ENCODE measurements around the gene LYPD6.
"Not testable (repeated sequence)": the region's sequence is repeated elsewhere in the genome, so short reads cannot be mapped to it uniquely, and the experiment has no call there.

Gene LYPD6

DNA sequence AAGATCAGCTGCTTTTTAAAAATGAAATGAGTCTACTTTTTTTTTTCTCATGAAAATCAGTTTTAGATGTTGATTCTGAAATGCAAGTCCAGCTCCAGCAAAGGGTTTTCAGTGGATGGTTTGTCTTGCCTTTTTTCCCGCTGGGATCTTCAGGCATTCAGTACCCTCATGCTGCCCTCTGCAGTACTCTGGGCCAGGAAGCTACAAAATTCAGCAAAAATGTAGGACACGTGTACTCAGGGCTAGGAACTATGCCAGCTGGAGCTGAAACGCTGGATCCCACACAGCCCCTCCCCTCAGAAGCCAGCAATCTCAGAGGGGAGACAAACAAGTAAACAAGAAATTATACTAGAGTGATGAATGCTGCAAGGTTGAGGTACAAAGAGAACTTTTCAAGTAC, 159.9 kb downstream of the LYPD6 start:
- Histone ChIP-seq H3K36me3 (ENCODE audit: control insufficient read depth, insufficient read depth, low read length) (no peaks in the 10 kb centered on the region), H3K27ac (ENCODE audit: low read length) (no peak overlapping the region), H3K4me3 (ENCODE audit: low read length) (no peak overlapping the region), H3K9me3 (ENCODE audit: control insufficient read depth, insufficient read depth, low read length) (no peaks in the 10 kb centered on the region), H3K4me1 (ENCODE audit: control insufficient read depth, insufficient read depth, low read length) (peaks cover 1% of the 10 kb centered on the region; the same call in 1 of the 2 replicates), H3K27me3 (ENCODE audit: control insufficient read depth, insufficient read depth, low read length) (no peaks in the 10 kb centered on the region)
- no CpG with 5 or more reads among the region's 3 CpGs for WGBS (ENCODE audit: insufficient coverage, insufficient read length)
- no peak for DNase-seq (ENCODE audit: low read depth, low spot score)

DNA sequence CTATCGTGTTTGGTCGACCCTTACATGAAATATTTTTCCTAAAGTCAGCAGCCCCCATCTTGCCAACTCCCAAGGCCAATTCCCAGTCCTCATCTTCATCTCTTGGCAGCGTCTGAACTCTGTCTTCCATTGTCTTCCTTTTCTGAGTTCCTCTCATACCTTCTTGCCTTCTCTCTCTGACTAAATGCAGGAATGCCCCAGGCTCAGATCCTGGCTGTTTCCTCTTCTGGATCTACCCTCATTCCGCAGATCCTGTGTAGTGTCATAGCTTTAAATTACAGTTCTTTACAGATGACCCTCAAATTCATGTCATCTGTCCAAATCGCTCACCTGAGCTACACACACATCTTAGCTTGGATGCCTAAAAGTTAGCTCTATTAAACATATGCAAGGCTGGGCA, 162.5 kb downstream of the LYPD6 start:
- H3K27ac ChIP-seq (ENCODE audit: low read length) = no peak overlapping the region
- WGBS (ENCODE audit: insufficient coverage, insufficient read length) = no CpG with 5 or more reads among the region's 5 CpGs

DNA sequence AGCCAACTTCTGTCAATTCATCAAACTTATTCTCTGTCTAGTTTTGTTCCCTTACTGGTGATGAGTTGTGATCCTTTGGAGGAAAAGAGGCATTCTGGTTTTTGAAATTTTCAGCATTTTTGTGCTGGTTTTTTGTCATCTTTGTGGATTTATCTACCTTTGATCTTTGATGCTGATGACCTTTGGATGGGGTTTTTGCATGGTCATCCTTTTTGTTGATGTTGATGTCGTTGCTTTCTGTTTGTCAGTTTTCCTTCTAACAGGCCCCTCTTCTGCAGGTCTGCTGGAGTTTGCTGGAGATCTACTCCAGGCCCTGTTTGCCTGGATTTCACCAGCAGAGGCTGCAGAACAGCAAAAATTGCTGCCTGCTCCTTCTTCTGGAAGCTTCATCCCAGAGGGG, 168.8 kb downstream of the LYPD6 start:
- H3K27ac ChIP-seq (ENCODE audit: low read length); H3K4me3 ChIP-seq (ENCODE audit: low read length); H3K9me3 ChIP-seq (ENCODE audit: control insufficient read depth, insufficient read depth, low read length); H3K27me3 ChIP-seq (ENCODE audit: control insufficient read depth, insufficient read depth, low read length); H3K36me3 ChIP-seq (ENCODE audit: control insufficient read depth, insufficient read depth, low read length); H3K4me1 ChIP-seq (ENCODE audit: control insufficient read depth, insufficient read depth, low read length); DNase-seq (ENCODE audit: low read depth, low spot score): not testable (repeated sequence)
- WGBS (ENCODE audit: insufficient coverage, insufficient read length) = no CpG with 5 or more reads among the region's 1 CpG

More for the DNA sequence above, 162.5 kb downstream of the LYPD6 start:
- Histone ChIP-seq H3K4me1 (ENCODE audit: control insufficient read depth, insufficient read depth, low read length) (peaks cover 1% of the 10 kb centered on the region; the same call in 1 of the 2 replicates), H3K36me3 (ENCODE audit: control insufficient read depth, insufficient read depth, low read length) (no peaks in the 10 kb centered on the region), H3K27me3 (ENCODE audit: control insufficient read depth, insufficient read depth, low read length) (no peaks in the 10 kb centered on the region), H3K4me3 (ENCODE audit: low read length) (no peak overlapping the region), H3K9me3 (ENCODE audit: control insufficient read depth, insufficient read depth, low read length) (no peaks in the 10 kb centered on the region)
- DNase-seq (ENCODE audit: low read depth, low spot score) = no peak

DNA sequence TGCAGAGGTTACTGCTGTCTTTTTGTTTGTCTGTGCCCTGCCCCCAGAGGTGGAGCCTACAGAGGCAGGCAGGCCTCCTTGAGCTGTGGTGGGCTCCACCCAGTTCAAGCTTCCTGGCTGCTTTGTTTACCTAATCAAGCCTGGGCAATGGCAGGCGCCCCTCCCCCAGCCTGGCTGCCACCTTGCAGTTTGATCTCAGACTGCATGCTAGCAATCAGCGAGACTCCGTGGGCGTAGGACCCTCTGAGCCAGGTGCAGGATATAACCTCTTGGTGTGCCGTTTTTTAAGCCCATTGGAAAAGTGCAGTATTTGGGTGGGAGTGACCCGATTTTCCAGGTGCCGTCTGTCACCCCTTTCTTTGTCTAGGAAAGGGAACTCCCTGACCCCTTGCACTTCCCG, 176.4 kb downstream of the LYPD6 start:
- not testable (repeated sequence) for H3K27ac ChIP-seq (ENCODE audit: low read length); DNase-seq (ENCODE audit: low read depth, low spot score); H3K27me3 ChIP-seq (ENCODE audit: control insufficient read depth, insufficient read depth, low read length); H3K9me3 ChIP-seq (ENCODE audit: control insufficient read depth, insufficient read depth, low read length); H3K4me3 ChIP-seq (ENCODE audit: low read length); H3K36me3 ChIP-seq (ENCODE audit: control insufficient read depth, insufficient read depth, low read length); H3K4me1 ChIP-seq (ENCODE audit: control insufficient read depth, insufficient read depth, low read length)
- WGBS (ENCODE audit: insufficient coverage, insufficient read length) = no CpG with 5 or more reads among the region's 8 CpGs

DNA sequence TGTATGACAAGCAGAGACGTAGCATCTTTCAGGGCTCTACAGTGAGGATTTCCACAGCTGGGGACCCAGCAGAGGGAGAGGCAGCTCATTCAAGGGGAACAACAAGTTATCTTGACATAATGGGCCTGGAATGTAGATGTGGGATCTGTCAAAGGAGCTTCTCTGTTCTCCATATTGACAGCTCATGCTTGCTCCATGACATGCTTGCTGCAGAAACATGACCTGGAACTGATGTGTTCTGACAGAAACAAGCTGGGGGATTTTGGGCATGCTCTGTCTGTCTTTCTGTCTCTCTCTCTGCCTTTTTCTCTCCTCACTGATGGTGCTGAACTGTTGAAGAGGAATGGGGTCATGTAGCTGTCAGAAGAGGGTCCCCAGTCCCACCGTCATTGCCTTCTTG, 177.6 kb downstream of the LYPD6 start:
- no peak for DNase-seq (ENCODE audit: low read depth, low spot score)
- H3K36me3 ChIP-seq (ENCODE audit: control insufficient read depth, insufficient read depth, low read length) = no peaks in the 10 kb centered on the region
- WGBS (ENCODE audit: insufficient coverage, insufficient read length) = no CpG with 5 or more reads among the region's 2 CpGs
- H3K27me3 ChIP-seq (ENCODE audit: control insufficient read depth, insufficient read depth, low read length) = no peaks in the 10 kb centered on the region
- no peak overlapping the region for H3K4me3 ChIP-seq (ENCODE audit: low read length)
- no peaks in the 10 kb centered on the region for H3K4me1 ChIP-seq (ENCODE audit: control insufficient read depth, insufficient read depth, low read length)
- H3K27ac ChIP-seq (ENCODE audit: low read length) = no peak overlapping the region
- H3K9me3 ChIP-seq (ENCODE audit: control insufficient read depth, insufficient read depth, low read length) = no peaks in the 10 kb centered on the region

DNA sequence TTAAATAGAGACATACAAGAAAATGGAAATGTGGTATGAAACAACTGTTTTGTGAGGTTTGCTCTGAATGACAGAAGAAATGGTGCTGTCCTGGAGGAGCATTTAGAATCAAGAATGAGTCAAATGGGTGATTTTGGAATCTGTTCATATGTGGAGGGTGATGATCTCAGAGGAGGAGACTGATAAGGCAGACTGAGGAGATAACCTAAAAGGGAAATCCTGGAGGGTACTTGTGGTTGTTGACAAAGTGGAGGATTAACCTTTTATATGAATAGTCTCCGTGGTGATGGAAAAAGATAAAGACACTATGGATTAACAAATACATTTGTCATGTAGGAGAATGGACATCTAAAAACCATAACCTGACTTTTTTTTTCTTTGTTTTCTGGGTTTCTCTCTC, 183.1 kb downstream of the LYPD6 start:
- Histone ChIP-seq H3K4me1 (ENCODE audit: control insufficient read depth, insufficient read depth, low read length) (no peaks in the 10 kb centered on the region), H3K36me3 (ENCODE audit: control insufficient read depth, insufficient read depth, low read length) (no peaks in the 10 kb centered on the region), H3K27ac (ENCODE audit: low read length) (no peak overlapping the region), H3K9me3 (ENCODE audit: control insufficient read depth, insufficient read depth, low read length) (no peaks in the 10 kb centered on the region), H3K4me3 (ENCODE audit: low read length) (no peak overlapping the region), H3K27me3 (ENCODE audit: control insufficient read depth, insufficient read depth, low read length) (no peaks in the 10 kb centered on the region)
- no peak for DNase-seq (ENCODE audit: low read depth, low spot score)
- WGBS (ENCODE audit: insufficient coverage, insufficient read length) = no CpG with 5 or more reads among the region's 1 CpG
